H1 (cell line): ENCODE measurements around the gene PLEKHG3.

Experiments
- CTCF ChIP-seq, 3 experiments: IDR thresholded peaks; 1 replicate in 2 of 3; 2 replicates in 1 of 3; pipeline versions ENCODE4 v1.5.1 to v1.6.1; 2011; ENCODE audit warnings: low read length in 3 of 3, mild to moderate bottlenecking in 3 of 3, inconsistent platforms in 2 of 3, low read depth in 1 of 3, moderate library complexity in 1 of 3; ENCODE audit not compliant: insufficient read depth in 1 of 3; ENCODE audit errors: control extremely low read depth in 1 of 3
- KDM5A ChIP-seq: fragments of 200-600 bp; IDR thresholded peaks from 2 replicates; pipeline ENCODE4 v1.7.1; 2012; ENCODE audit warnings: mild to moderate bottlenecking, low read length, inconsistent platforms, mixed read lengths
- POLR2A ChIP-seq, 2 experiments: IDR thresholded peaks; 1 replicate in 1 of 2; 2 replicates in 1 of 2; pipeline ENCODE4 v1.6.1; 2011; ENCODE audit warnings: low read depth in 2 of 2, low read length in 2 of 2, mild to moderate bottlenecking in 2 of 2; ENCODE audit errors: control extremely low read depth in 1 of 2
- RNF2 ChIP-seq: fragments of 200-900, 300-1000 bp; sonication (generic); IDR thresholded peaks from 2 replicates; pipeline ENCODE4 v1.7.1; 2016; ENCODE audit warnings: borderline replicate concordance, low read depth, mild to moderate bottlenecking, antibody characterized with exemption, low read length; ENCODE audit not compliant: poor library complexity, severe bottlenecking; ENCODE audit errors: missing control alignments
- RXRA ChIP-seq: IDR thresholded peaks from 2 replicates; pipeline ENCODE4 v1.6.1; 2011; ENCODE audit warnings: low read depth, mild to moderate bottlenecking, low read length, moderate library complexity; ENCODE audit not compliant: insufficient read depth
- SIN3A ChIP-seq, 2 experiments: IDR thresholded peaks in 1 of 2; conservative IDR thresholded peaks in 1 of 2; 2 replicates each; pipeline ENCODE4 v1.6.1; 2011 to 2012; ENCODE audit warnings: low read length in 2 of 2, improper control_type of control experiment in 1 of 2, low read depth in 1 of 2, mild to moderate bottlenecking in 1 of 2
- TAF1 ChIP-seq: IDR thresholded peaks from 2 replicates; pipeline ENCODE4 v1.6.1; 2011; ENCODE audit warnings: mild to moderate bottlenecking, low read depth, low read length

GRCh38 chr14:64777461-64777860, 73.2 kb downstream of the PLEKHG3 start:
- TF ChIP-seq RXRA (no peak), POLR2A (IDR thresholded peaks at IDR 0.05; ENCODE audit: control extremely low read depth in 1 of 2, low read depth in 2 of 2, low read length in 2 of 2) (no peak), CTCF (IDR thresholded peaks at IDR 0.05; ENCODE audit: control extremely low read depth in 1 of 3, insufficient read depth in 1 of 3, low read depth in 1 of 3, low read length in 3 of 3) (no peak), RNF2 (no peak), KDM5A (no peak), TAF1 (no peak), SIN3A (conservative IDR thresholded peaks at IDR 0.05 in 1 of 2, IDR thresholded peaks at IDR 0.05 in 1 of 2; ENCODE audit: low read depth in 1 of 2, low read length in 2 of 2) (no peak)
